PC-9 (cell line): ENCODE measurements around the gene GAS2L1. TPM values are rescaled to one million over a fixed set of nuclear protein-coding genes. Genes with fewer than 3 reads are reported as not detected.

ENCODE experiments used
- BruUV-seq: library from RNA; stranded (reverse); fragments of 400-500 nt; replicated peaks from 2 replicates; lab custom pipeline; 2021; lab: Mats Ljungman, UMichigan
- CTCF ChIA-PET: fragments of 300-600 bp; sonication (Branson Sonifier 250); formaldehyde crosslinking; loops from one replicate; lab custom pipeline; 2022; ENCODE audit warnings: antibody characterized with exemption; lab: Charles Lee
- POLR2A ChIA-PET: fragments of 300-600 bp; sonication (Branson Sonifier 250); formaldehyde crosslinking; loops from one replicate; lab custom pipeline; 2022; ENCODE audit warnings: antibody characterized with exemption; ENCODE audit not compliant: unreplicated experiment; lab: Charles Lee
- DNase-seq, 2 experiments: peaks; one replicate each; pipeline versions ENCODE4 v3.0.0 to v3.0.0-alpha.2; 2015 to 2022; ENCODE audit warnings: mixed read lengths in 1 of 2
- H2AFZ ChIP-seq: fragments of 200-600 bp; sonication (generic); 2 replicates; pipeline ENCODE4 v1.8.1; 2017; ENCODE audit warnings: antibody characterized with exemption
- H3F3A ChIP-seq: fragments of 200-600 bp; sonication (generic); 2 replicates; pipeline ENCODE4 v1.8.1; 2017; ENCODE audit warnings: antibody characterized with exemption, mild to moderate bottlenecking, low read depth; ENCODE audit not compliant: insufficient read depth
- H3K27ac ChIP-seq: fragments of 200-600 bp; sonication (generic); 2 replicates; pipeline ENCODE4 v1.6.1; 2016; ENCODE audit warnings: mixed run types
- H3K27me3 ChIP-seq: fragments of 200-600 bp; sonication (generic); 2 replicates; pipeline ENCODE4 v1.6.1; 2016; ENCODE audit warnings: low read depth, mixed run types; ENCODE audit not compliant: insufficient read depth
- H3K36me3 ChIP-seq: fragments of 200-600 bp; sonication (generic); 2 replicates; pipeline ENCODE4 v1.6.1; 2016; ENCODE audit warnings: low read depth, mixed run types
- H3K4me1 ChIP-seq: fragments of 200-600 bp; sonication (generic); replicated peaks from 2 replicates; pipeline ENCODE4 v1.6.1; 2016; ENCODE audit warnings: mixed run types; ENCODE audit not compliant: insufficient read depth
- H3K4me2 ChIP-seq: fragments of 200-600 bp; sonication (generic); 2 replicates; pipeline ENCODE4 v1.6.1; 2017; ENCODE audit warnings: mixed run types
- H3K4me3 ChIP-seq: fragments of 200-600 bp; sonication (generic); 2 replicates; pipeline ENCODE4 v1.6.1; 2016; ENCODE audit warnings: mixed run types
- H3K79me2 ChIP-seq: fragments of 200-600 bp; sonication (generic); 2 replicates; pipeline ENCODE4 v1.6.1; 2017; ENCODE audit warnings: low read depth, mixed run types
- H3K9me2 ChIP-seq: fragments of 200-600 bp; sonication (generic); 2 replicates; pipeline ENCODE4 v1.8.1; 2017; ENCODE audit warnings: mild to moderate bottlenecking; ENCODE audit not compliant: insufficient read depth
- H3K9me3 ChIP-seq: fragments of 200-600 bp; sonication (generic); 2 replicates; pipeline ENCODE4 v1.8.1; 2016; ENCODE audit warnings: low read depth; ENCODE audit not compliant: insufficient read depth
- H4K20me1 ChIP-seq: fragments of 200-600 bp; sonication (generic); 2 replicates; pipeline ENCODE4 v1.8.1; 2017; ENCODE audit not compliant: insufficient read depth
- CTCF ChIP-seq: fragments of 200-600 bp; sonication (generic); conservative IDR thresholded peaks from 2 replicates; pipeline ENCODE4 v1.6.1; 2017; ENCODE audit warnings: mixed run types, antibody characterized with exemption, mild to moderate bottlenecking, moderate library complexity
- EZH2 ChIP-seq: fragments of 200-600 bp; sonication (generic); IDR thresholded peaks from 2 replicates; pipeline ENCODE4 v1.8.0; 2017; ENCODE audit warnings: antibody characterized with exemption, low read depth
- intact Hi-C: fragments of 100-400 bp; cut with micrococcal nuclease; formaldehyde crosslinking; loops from one replicate; pipeline ENCODE4 v1.10.0; 2022; ENCODE audit not compliant: unreplicated experiment
- total RNA-seq: library from RNA; stranded (reverse); gene quantifications from 2 replicates; pipeline ENCODE4 v1.2.3, GENCODE V29; 2021

The GAS2L1 gene
- total RNA-seq, 1 experiment from 2014 or later, result 15.2 TPM

GRCh38 chr22:29259253-29259899 lies 47.1 kb upstream of the GAS2L1 start:
- no peaks in the 10 kb centered on the region for H3K4me1 ChIP-seq
- no peak overlapping the region for H2AFZ ChIP-seq
- H3K4me2 ChIP-seq, result no peak overlapping the region
- ChIA-PET CTCF (no interaction called here), POLR2A (interaction anchor here (0.6 kb wide), 1 partner anchor 167 kb away, joined by 3 read pairs; no protein-coding TSS in a partner anchor)
- DNase-seq, result no peak
- TF ChIP-seq CTCF (peak; percentile 27; the same call in 1 of the 2 replicates), EZH2 (no peak)
- H3F3A ChIP-seq, result 0 out of 2 replicates have a peak, but pooled peaks cover 4% of the 10 kb centered on the region
- H3K36me3 ChIP-seq, result no peaks in the 10 kb centered on the region
- H4K20me1 ChIP-seq, result no peaks in the 10 kb centered on the region
- H3K9me2 ChIP-seq, result no peaks in the 10 kb centered on the region
- no peak overlapping the region for H3K4me3 ChIP-seq
- no peaks in the 10 kb centered on the region for H3K9me3 ChIP-seq
- no peaks in the 10 kb centered on the region for H3K27me3 ChIP-seq
- BruUV-seq, result no TSS peak
- no peaks in the 10 kb centered on the region for H3K79me2 ChIP-seq
- H3K27ac ChIP-seq, result no peak overlapping the region
- intact Hi-C loops, result no loop called here

GRCh38 chr22:29260031-29260560 lies 46.4 kb upstream of the GAS2L1 start:
- DNase-seq, result no peak
- ChIA-PET POLR2A (no interaction called here), CTCF (no interaction called here)
- H3K27me3 ChIP-seq, result no peaks in the 10 kb centered on the region
- intact Hi-C loops, result no loop called here
- H3K36me3 ChIP-seq, result no peaks in the 10 kb centered on the region
- no peak for TF ChIP-seq EZH2
- TF ChIP-seq CTCF, result no peak
- H3F3A ChIP-seq, result 0 out of 2 replicates have a peak, but pooled peaks cover 4% of the 10 kb centered on the region
- H4K20me1 ChIP-seq, result no peaks in the 10 kb centered on the region
- no peak overlapping the region for H3K27ac ChIP-seq
- H3K9me2 ChIP-seq, result no peaks in the 10 kb centered on the region
- H3K4me2 ChIP-seq, result no peak overlapping the region
- no peak overlapping the region for H3K4me3 ChIP-seq
- H3K79me2 ChIP-seq, result no peaks in the 10 kb centered on the region
- no peaks in the 10 kb centered on the region for H3K4me1 ChIP-seq
- no TSS peak for BruUV-seq
- H2AFZ ChIP-seq, result no peak overlapping the region
- no peaks in the 10 kb centered on the region for H3K9me3 ChIP-seq

- Histone ChIP-seq H3K4me3 (no peak overlapping the region), H3K4me1 (no peaks in the 10 kb centered on the region), H3K36me3 (no peaks in the 10 kb centered on the region), H3K9me2 (no peaks in the 10 kb centered on the region), H3F3A (0 out of 2 replicates have a peak, but pooled peaks cover 4% of the 10 kb centered on the region), H3K79me2 (no peaks in the 10 kb centered on the region), H3K4me2 (no peak overlapping the region), H3K27ac (no peak overlapping the region), H3K9me3 (no peaks in the 10 kb centered on the region), H3K27me3 (no peaks in the 10 kb centered on the region), H2AFZ (no peak overlapping the region), H4K20me1 (no peaks in the 10 kb centered on the region)
- POLR2A ChIA-PET, result no interaction called here
- intact Hi-C loops, result no loop called here
- DNase-seq, result no peak
- BruUV-seq, result no TSS peak
- TF ChIP-seq CTCF, result no peak
- CTCF ChIA-PET, result interaction anchor here (0.6 kb wide), 1 partner anchor 99 kb away, joined by 3 read pairs; no protein-coding TSS in a partner anchor
These were observed 45.7 kb upstream of the GAS2L1 start for GRCh38 chr22:29260601-29261315.
